Measurements from ENCODE around the gene TEAD4. TPM values are rescaled to one million over a fixed set of nuclear protein-coding genes. Genes with fewer than 3 reads are reported as not detected.

The TEAD4 gene
- total RNA-seq (2022; extraction: Qiagen RNA extraction; ENCODE audit: low read depth): 42.3 to 50.8 TPM (median 44.1 TPM) in 5 replicates

GRCh38 chr12:2959192-2959504 lies at the start of gene TEAD4:
TSS of gene TEAD4 (plus strand) at chr12:2959397.

GRCh38 chr12:3076730-3077571 lies 117.8 kb downstream of the TEAD4 start, which contains the start of gene TSPAN9:
TSS of gene TSPAN9 (plus strand) at chr12:3077379. CDS start at chr12:3201194, 123,815 bp downstream.

Other genes with a start within 250 kb of the TEAD4 start
- gene FKBP4, start 164.4 kb upstream of the TEAD4 start, total RNA-seq (2022; extraction: Qiagen RNA extraction; ENCODE audit: low read depth): 92.9 to 127 TPM (median 121 TPM) in 5 replicates
- 13.7 to 18.8 TPM (median 16.9 TPM) in 5 replicates for gene ITFG2, start 146.7 kb upstream of the TEAD4 start, total RNA-seq (2022; extraction: Qiagen RNA extraction; ENCODE audit: low read depth)
- not detected in 5 replicates for gene NRIP2, start 124.4 kb upstream of the TEAD4 start, total RNA-seq (2022; extraction: Qiagen RNA extraction; ENCODE audit: low read depth)
- not detected in 5 replicates for gene TEX52, start 102.4 kb upstream of the TEAD4 start, total RNA-seq (2022; extraction: Qiagen RNA extraction; ENCODE audit: low read depth)
- 87.0 to 106 TPM (median 99.3 TPM) in 5 replicates for gene FOXM1, start 82.2 kb upstream of the TEAD4 start, total RNA-seq (2022; extraction: Qiagen RNA extraction; ENCODE audit: low read depth)
- gene RHNO1, start 82.2 kb upstream of the TEAD4 start, total RNA-seq (2022; extraction: Qiagen RNA extraction; ENCODE audit: low read depth): 43.2 to 50.6 TPM (median 46.3 TPM) in 5 replicates
- gene TULP3, start 68.5 kb upstream of the TEAD4 start, total RNA-seq (2022; extraction: Qiagen RNA extraction; ENCODE audit: low read depth): 18.7 to 22.1 TPM (median 20.3 TPM) in 5 replicates
- gene TSPAN9, start 118.0 kb downstream of the TEAD4 start, total RNA-seq (2022; extraction: Qiagen RNA extraction; ENCODE audit: low read depth): 16.9 to 23.2 TPM (median 21.4 TPM) in 5 replicates